K562 (cell line): ENCODE measurements around the gene MADD. TPM values are rescaled to one million over a fixed set of nuclear protein-coding genes. Genes with fewer than 3 reads are reported as not detected.

Experiments used
- CREB1 ChIP-seq, 2 experiments: sonication (generic) in 1 of 2; formaldehyde crosslinking in 1 of 2; IDR thresholded peaks; 2 replicates each; pipeline versions ENCODE4 v1.6.1 to v1.8.0; 2012 to 2022; ENCODE audit warnings: inconsistent platforms in 1 of 2, mild to moderate bottlenecking in 1 of 2, missing genetic modification reagents in 1 of 2, moderate library complexity in 1 of 2
- CREB3L1 ChIP-seq: fragments of 450-650 bp; IDR thresholded peaks from 2 replicates; pipeline ENCODE4 v1.6.1; 2014; ENCODE audit warnings: low read depth, mild to moderate bottlenecking, moderate library complexity, borderline replicate concordance
- HMGN3 ChIP-seq: IDR thresholded peaks from 2 replicates; pipeline ENCODE4 v1.6.1; 2011; ENCODE audit warnings: borderline replicate concordance, low read depth, mild to moderate bottlenecking, mixed read lengths, low read length; ENCODE audit not compliant: insufficient read length; ENCODE audit errors: extremely low read depth
- KDM5B ChIP-seq: fragments of 200-600 bp; sonication (generic); IDR thresholded peaks from 2 replicates; pipeline ENCODE4 v1.6.1; 2012; ENCODE audit warnings: low read depth, mild to moderate bottlenecking, moderate library complexity, low read length, control low read depth, inconsistent platforms; ENCODE audit not compliant: insufficient replicate concordance
- MAFG ChIP-seq: fragments of 450-650 bp; conservative IDR thresholded peaks from 2 replicates; pipeline ENCODE4 v1.6.1; 2016; ENCODE audit warnings: missing genetic modification characterization, missing compliant biosample characterization
- MAZ ChIP-seq, 2 experiments: fragments of 450-650 bp in 1 of 2; sonication (generic) in 1 of 2; formaldehyde crosslinking; IDR thresholded peaks in 1 of 2; conservative IDR thresholded peaks in 1 of 2; 2 replicates each; pipeline versions ENCODE4 v1.4.0 to v1.5.0; 2020; ENCODE audit warnings: mild to moderate bottlenecking in 1 of 2, missing genetic modification reagents in 1 of 2
- MBD1 ChIP-seq: fragments of 250-450 bp; sonication (Bioruptor Pico); IDR thresholded peaks from 2 replicates; pipeline ENCODE4 v1.8.0; 2022; ENCODE audit warnings: inconsistent platforms
- MCM3 ChIP-seq: fragments of 450-650 bp; IDR thresholded peaks from 2 replicates; pipeline ENCODE4 v1.6.1; 2016
- PKNOX1 ChIP-seq: fragments of 450-650 bp; IDR thresholded peaks from 2 replicates; pipeline ENCODE4 v1.6.1; 2016
- PML ChIP-seq: IDR thresholded peaks from 2 replicates; pipeline ENCODE4 v1.6.1; 2012; ENCODE audit warnings: low read length, inconsistent platforms
- STAT5A ChIP-seq: IDR thresholded peaks from 2 replicates; pipeline ENCODE4 v1.6.1; 2012; ENCODE audit warnings: low read length, inconsistent platforms, borderline replicate concordance
- TBP ChIP-seq: optimal IDR thresholded peaks from 2 replicates; pipeline ENCODE3; 2011; ENCODE audit warnings: low read depth, low read length, improper control_type of control experiment
- polyA plus RNA-seq, 8 experiments: library from polyadenylated mRNA; depleted of rRNA in 4 of 8; stranded (reverse) in 5 of 8; unstranded in 3 of 8; fragments of >200 nt; fragmentation: Nextera tagmentation in 2 of 8; fragmentation: Illumina TruSeq in 1 of 8; extraction: Ambion mirVana in 2 of 8; extraction: Trizol in 1 of 8; gene quantifications; 2 replicates each; pipeline versions ENCODE4 v1.2.1 to v1.2.3, GENCODE V29; 2011 to 2014; ENCODE audit warnings: inconsistent platforms in 1 of 8, missing spikeins in 1 of 8
- total RNA-seq, 7 experiments: library from RNA; depleted of rRNA in 6 of 7; stranded (reverse); fragments of >200 nt in 6 of 7; fragmentation: Illumina TruSeq in 2 of 7; extraction: Trizol in 2 of 7; gene quantifications; 2 replicates each; pipeline versions ENCODE4 v1.2.1 to v1.2.3, GENCODE V29; 2011 to 2021; ENCODE audit warnings: low replicate concordance in 1 of 7
- TF ChIP-seq, protein P1 (sequence below): fragments of 450-650 bp; IDR thresholded peaks from 2 replicates; pipeline ENCODE4 v1.6.1; 2016; ENCODE audit warnings: borderline replicate concordance
- TF ChIP-seq, protein P2 (sequence below), 2 experiments: fragments of 200-800 bp in 1 of 2; sonication (Bioruptor generic) in 1 of 2; sonication (generic) in 1 of 2; formaldehyde crosslinking in 1 of 2; IDR thresholded peaks in 1 of 2; conservative IDR thresholded peaks in 1 of 2; 2 replicates each; pipeline versions ENCODE4 v1.5.0 to v1.6.1; 2016 to 2020; ENCODE audit warnings: missing compliant biosample characterization in 1 of 2, missing genetic modification characterization in 1 of 2, missing genetic modification reagents in 1 of 2

Gene MADD
- total and polyA plus RNA-seq, 9 of the 15 experiments (the other 6 are each of a cell fraction or from before 2014, with no cell fraction given), result 0.68 to 57.6 (median 33.6) TPM

GRCh38 chr11:47378010-47378835 lies 108.3 kb downstream of the MADD start, which contains the start of gene SPI1 (continued):
- TF ChIP-seq CREB1 (IDR thresholded peaks at IDR 0.05), result peak; percentile 74
- TF ChIP-seq CREB1 (CRISPR knock-in tag; IDR thresholded peaks at IDR 0.05), result no peak; the same call in 1 of the 2 replicates
- peak; percentile 58 for TF ChIP-seq KDM5B
- peak; percentile 78 for TF ChIP-seq PKNOX1
- TF ChIP-seq PML, result peak; percentile 84
- TF ChIP-seq STAT5A, result peak; percentile 82
- no peak for TF ChIP-seq MBD1
- TF ChIP-seq TBP, result peak; percentile 65
- TF ChIP-seq, protein P1, sequence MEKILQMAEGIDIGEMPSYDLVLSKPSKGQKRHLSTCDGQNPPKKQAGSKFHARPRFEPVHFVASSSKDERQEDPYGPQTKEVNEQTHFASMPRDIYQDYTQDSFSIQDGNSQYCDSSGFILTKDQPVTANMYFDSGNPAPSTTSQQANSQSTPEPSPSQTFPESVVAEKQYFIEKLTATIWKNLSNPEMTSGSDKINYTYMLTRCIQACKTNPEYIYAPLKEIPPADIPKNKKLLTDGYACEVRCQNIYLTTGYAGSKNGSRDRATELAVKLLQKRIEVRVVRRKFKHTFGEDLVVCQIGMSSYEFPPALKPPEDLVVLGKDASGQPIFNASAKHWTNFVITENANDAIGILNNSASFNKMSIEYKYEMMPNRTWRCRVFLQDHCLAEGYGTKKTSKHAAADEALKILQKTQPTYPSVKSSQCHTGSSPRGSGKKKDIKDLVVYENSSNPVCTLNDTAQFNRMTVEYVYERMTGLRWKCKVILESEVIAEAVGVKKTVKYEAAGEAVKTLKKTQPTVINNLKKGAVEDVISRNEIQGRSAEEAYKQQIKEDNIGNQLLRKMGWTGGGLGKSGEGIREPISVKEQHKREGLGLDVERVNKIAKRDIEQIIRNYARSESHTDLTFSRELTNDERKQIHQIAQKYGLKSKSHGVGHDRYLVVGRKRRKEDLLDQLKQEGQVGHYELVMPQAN, result no peak
- peak; percentile 97 for TF ChIP-seq HMGN3
- no peak for TF ChIP-seq MCM3
- TF ChIP-seq CREB3L1, result peak; percentile 24; the same call in 1 of the 2 replicates
- peak; percentile 94 to 97 for TF ChIP-seq MAZ (CRISPR knock-in tag; conservative IDR thresholded peaks at IDR 0.05 in 1 of 2, IDR thresholded peaks at IDR 0.05 in 1 of 2)
- TF ChIP-seq MAFG (tag), result no peak
- TF ChIP-seq, protein P2, sequence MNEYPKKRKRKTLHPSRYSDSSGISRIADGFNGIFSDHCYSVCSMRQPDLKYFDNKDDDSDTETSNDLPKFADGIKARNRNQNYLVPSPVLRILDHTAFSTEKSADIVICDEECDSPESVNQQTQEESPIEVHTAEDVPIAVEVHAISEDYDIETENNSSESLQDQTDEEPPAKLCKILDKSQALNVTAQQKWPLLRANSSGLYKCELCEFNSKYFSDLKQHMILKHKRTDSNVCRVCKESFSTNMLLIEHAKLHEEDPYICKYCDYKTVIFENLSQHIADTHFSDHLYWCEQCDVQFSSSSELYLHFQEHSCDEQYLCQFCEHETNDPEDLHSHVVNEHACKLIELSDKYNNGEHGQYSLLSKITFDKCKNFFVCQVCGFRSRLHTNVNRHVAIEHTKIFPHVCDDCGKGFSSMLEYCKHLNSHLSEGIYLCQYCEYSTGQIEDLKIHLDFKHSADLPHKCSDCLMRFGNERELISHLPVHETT (CRISPR knock-in tag; conservative IDR thresholded peaks at IDR 0.05 in 1 of 2, IDR thresholded peaks at IDR 0.05 in 1 of 2), result peak in 1 of 2 experiments; percentile 72; a peak in 1 of 4 replicates
